Lower lobe of right lung (tissue), 2 donors: Measurements from ENCODE around the gene MAML3. TPM values are rescaled to one million over a fixed set of nuclear protein-coding genes. Genes with fewer than 3 reads are reported as not detected.

Experiments used
- ATAC-seq, 2 donors: fragments of 200-7000 bp; cut with Tn5 transposase; one replicate each; pipeline ENCODE4 v1.9.1; 2020 to 2022; ENCODE audit warnings: mild to moderate bottlenecking in 2 of 2, moderate library complexity in 2 of 2
- DNase-seq: peaks from one replicate; pipeline ENCODE4 v3.0.0-alpha.2; 2020
- H3K27ac ChIP-seq: fragments of 200-600 bp; one replicate; pipeline ENCODE4 v1.8.0; 2022
- H3K27me3 ChIP-seq: fragments of 200-600 bp; one replicate; pipeline ENCODE4 v1.8.0; 2022; ENCODE audit warnings: low read depth
- H3K36me3 ChIP-seq: fragments of 200-600 bp; one replicate; pipeline ENCODE4 v1.8.0; 2022; ENCODE audit warnings: mild to moderate bottlenecking
- H3K4me1 ChIP-seq: fragments of 200-600 bp; one replicate; pipeline ENCODE4 v1.8.0; 2022
- H3K4me3 ChIP-seq: fragments of 200-600 bp; one replicate; pipeline ENCODE4 v1.8.0; 2022; ENCODE audit warnings: mild to moderate bottlenecking
- H3K9me3 ChIP-seq: fragments of 200-600 bp; one replicate; pipeline ENCODE4 v1.8.0; 2022
- intact Hi-C: fragments of 100-400 bp; cut with DNase I; formaldehyde crosslinking; loops from one replicate; pipeline ENCODE4 v1.11.0; 2022
- total RNA-seq: library from RNA; stranded (reverse); fragmentation: NEBNext Ultra II Directional; extraction: Animal tissue kit (Norgen Biotek cat#: 25700); gene quantifications from one replicate; pipeline ENCODE4 v1.2.1, GENCODE V29; 2021
- TF ChIP-seq, protein P1 (sequence below): fragments of 200-600 bp; IDR thresholded peaks from one replicate; pipeline ENCODE4 v1.8.0; 2022; ENCODE audit warnings: antibody characterized with exemption, mild to moderate bottlenecking
- donor health status: DM: no; HTN: yes; CAD: no; lungs with severe emphysema.

MAML3 gene
- total RNA-seq, 1 donor from 2014 or later = 12.5 TPM

GRCh38 chr4:140187316-140187695, 33.3 kb upstream of the MAML3 start:
- ATAC-seq = no peak
- no peaks in the 10 kb centered on the region for H3K36me3 ChIP-seq
- no peaks in the 10 kb centered on the region for H3K9me3 ChIP-seq
- H3K4me3 ChIP-seq = no peak overlapping the region
- intact Hi-C loops = no loop called here
- DNase-seq = no peak
- H3K27ac ChIP-seq = no peak overlapping the region
- H3K27me3 ChIP-seq = no peaks in the 10 kb centered on the region
- TF ChIP-seq, protein P1, sequence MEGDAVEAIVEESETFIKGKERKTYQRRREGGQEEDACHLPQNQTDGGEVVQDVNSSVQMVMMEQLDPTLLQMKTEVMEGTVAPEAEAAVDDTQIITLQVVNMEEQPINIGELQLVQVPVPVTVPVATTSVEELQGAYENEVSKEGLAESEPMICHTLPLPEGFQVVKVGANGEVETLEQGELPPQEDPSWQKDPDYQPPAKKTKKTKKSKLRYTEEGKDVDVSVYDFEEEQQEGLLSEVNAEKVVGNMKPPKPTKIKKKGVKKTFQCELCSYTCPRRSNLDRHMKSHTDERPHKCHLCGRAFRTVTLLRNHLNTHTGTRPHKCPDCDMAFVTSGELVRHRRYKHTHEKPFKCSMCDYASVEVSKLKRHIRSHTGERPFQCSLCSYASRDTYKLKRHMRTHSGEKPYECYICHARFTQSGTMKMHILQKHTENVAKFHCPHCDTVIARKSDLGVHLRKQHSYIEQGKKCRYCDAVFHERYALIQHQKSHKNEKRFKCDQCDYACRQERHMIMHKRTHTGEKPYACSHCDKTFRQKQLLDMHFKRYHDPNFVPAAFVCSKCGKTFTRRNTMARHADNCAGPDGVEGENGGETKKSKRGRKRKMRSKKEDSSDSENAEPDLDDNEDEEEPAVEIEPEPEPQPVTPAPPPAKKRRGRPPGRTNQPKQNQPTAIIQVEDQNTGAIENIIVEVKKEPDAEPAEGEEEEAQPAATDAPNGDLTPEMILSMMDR = no peak
- H3K4me1 ChIP-seq = peaks cover 15% of the 10 kb centered on the region

- Histone ChIP-seq H3K27ac (no peak overlapping the region), H3K27me3 (no peaks in the 10 kb centered on the region), H3K4me3 (no peak overlapping the region), H3K36me3 (no peaks in the 10 kb centered on the region), H3K9me3 (no peaks in the 10 kb centered on the region), H3K4me1 (peaks cover 15% of the 10 kb centered on the region)
- intact Hi-C loops = no loop called here
- DNase-seq (no peak), ATAC-seq (peak; percentile 50 to 54)
- TF ChIP-seq, protein P1 = no peak
These were observed 32.8 kb upstream of the MAML3 start for GRCh38 chr4:140186651-140187315.

GRCh38 chr4:140186082-140186438, 32.1 kb upstream of the MAML3 start:
- no peak for DNase-seq
- H3K27ac ChIP-seq = no peak overlapping the region
- no peaks in the 10 kb centered on the region for H3K9me3 ChIP-seq
- TF ChIP-seq, protein P1 = no peak
- no peak overlapping the region for H3K4me3 ChIP-seq
- no peaks in the 10 kb centered on the region for H3K27me3 ChIP-seq
- intact Hi-C loops = no loop called here
- H3K36me3 ChIP-seq = no peaks in the 10 kb centered on the region
- H3K4me1 ChIP-seq = peaks cover 15% of the 10 kb centered on the region
- ATAC-seq = no peak

DNA sequence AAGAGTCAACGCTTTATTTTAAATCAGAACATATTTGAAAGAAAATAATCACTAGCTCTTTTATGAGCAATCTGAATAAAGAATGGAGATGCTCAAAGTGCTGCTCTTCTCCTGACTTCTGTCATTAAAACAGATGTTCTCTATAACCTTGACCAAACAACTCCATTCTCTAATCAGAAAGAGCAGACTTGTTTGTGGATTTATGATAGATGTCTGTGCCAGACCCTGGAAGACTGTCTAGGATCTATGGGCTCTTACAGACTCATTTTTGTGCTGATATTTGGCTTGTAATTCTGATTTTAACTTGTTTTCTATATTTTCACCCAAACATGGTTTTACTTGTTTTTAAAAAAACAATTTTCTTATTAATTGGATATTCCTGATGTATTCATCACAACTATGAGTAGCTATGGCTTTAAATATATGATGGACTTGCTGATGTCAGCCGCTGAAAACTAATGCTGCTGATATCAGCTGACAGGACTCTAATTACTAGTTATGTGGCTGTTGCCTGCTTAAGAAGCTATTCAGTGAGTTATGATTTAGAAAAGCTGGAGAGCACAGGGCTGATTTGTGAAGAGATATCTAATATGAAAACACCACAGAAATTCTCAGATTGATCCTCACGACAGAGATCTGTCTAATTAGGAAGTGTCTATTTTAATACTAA, 31.6 kb upstream of the MAML3 start:
- peaks cover 15% of the 10 kb centered on the region for H3K4me1 ChIP-seq
- TF ChIP-seq, protein P1 = no peak
- no peak for DNase-seq
- intact Hi-C loops = no loop called here
- H3K27ac ChIP-seq = no peak overlapping the region
- no peaks in the 10 kb centered on the region for H3K9me3 ChIP-seq
- ATAC-seq = no peak
- H3K4me3 ChIP-seq = no peak overlapping the region
- no peaks in the 10 kb centered on the region for H3K36me3 ChIP-seq
- no peaks in the 10 kb centered on the region for H3K27me3 ChIP-seq

DNA sequence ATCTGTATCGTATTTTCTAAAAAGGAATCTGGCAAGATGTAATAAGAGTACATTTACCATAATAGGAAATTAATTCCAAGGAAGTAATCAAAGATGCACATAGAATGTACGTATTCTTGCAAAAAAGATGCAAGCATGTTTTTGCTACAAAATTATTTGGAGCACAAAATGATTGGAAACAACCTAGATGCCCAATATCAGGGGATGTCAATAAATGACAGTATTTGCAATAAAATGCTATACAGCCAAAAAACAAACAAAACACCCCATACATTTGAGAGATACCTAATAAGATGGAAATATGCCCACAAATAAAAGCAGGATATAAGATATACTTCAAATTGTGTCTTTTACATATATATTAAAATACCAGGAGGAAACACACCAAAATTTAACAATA, 29.3 kb upstream of the MAML3 start:
- H3K9me3 ChIP-seq = no peaks in the 10 kb centered on the region
- TF ChIP-seq, protein P1 = no peak
- intact Hi-C loops = no loop called here
- no peaks in the 10 kb centered on the region for H3K36me3 ChIP-seq
- no peak overlapping the region for H3K27ac ChIP-seq
- DNase-seq = no peak
- H3K4me3 ChIP-seq = no peak overlapping the region
- no peak for ATAC-seq
- H3K4me1 ChIP-seq = peaks cover 3% of the 10 kb centered on the region
- H3K27me3 ChIP-seq = no peaks in the 10 kb centered on the region
